HCT116 (cell line): ENCODE measurements around the gene LIPT2.

Experiments used
- CTCF ChIP-seq, 3 experiments: fragments of 200-600 bp in 1 of 3; sonication (generic) in 1 of 3; IDR thresholded peaks in 2 of 3; conservative IDR thresholded peaks in 1 of 3; 2 replicates each; pipeline ENCODE4 v1.5.1; 2012 to 2017; ENCODE audit warnings: low read depth in 2 of 3, low read length in 2 of 3, antibody characterized with exemption in 1 of 3, borderline replicate concordance in 1 of 3, control low read depth in 1 of 3, mild to moderate bottlenecking in 1 of 3, mixed read lengths in 1 of 3, mixed run types in 1 of 3, moderate library complexity in 1 of 3; ENCODE audit not compliant: insufficient read depth in 1 of 3
- REST ChIP-seq: IDR thresholded peaks from 2 replicates; pipeline ENCODE4 v1.6.1; 2012; ENCODE audit warnings: low read depth

GRCh38 chr11:74459584-74459983 lies 33.9 kb downstream of the LIPT2 start:
- no peak for TF ChIP-seq CTCF (IDR thresholded peaks at IDR 0.05 in 2 of 3, conservative IDR thresholded peaks at IDR 0.05 in 1 of 3; ENCODE audit: borderline replicate concordance in 1 of 3, insufficient read depth in 1 of 3, low read depth in 2 of 3, low read length in 2 of 3)
- no peak for TF ChIP-seq REST
